ENCODE measurements around the gene LYRM4. TPM values are rescaled to one million over a fixed set of nuclear protein-coding genes. Genes with fewer than 3 reads are reported as not detected.

The LYRM4 gene
- total and polyA plus RNA-seq, 9 of the 15 experiments (the other 6 are each of a cell fraction or from before 2014, with no cell fraction given), result 24.2 to 69.4 (median 41.8) TPM

DNA sequence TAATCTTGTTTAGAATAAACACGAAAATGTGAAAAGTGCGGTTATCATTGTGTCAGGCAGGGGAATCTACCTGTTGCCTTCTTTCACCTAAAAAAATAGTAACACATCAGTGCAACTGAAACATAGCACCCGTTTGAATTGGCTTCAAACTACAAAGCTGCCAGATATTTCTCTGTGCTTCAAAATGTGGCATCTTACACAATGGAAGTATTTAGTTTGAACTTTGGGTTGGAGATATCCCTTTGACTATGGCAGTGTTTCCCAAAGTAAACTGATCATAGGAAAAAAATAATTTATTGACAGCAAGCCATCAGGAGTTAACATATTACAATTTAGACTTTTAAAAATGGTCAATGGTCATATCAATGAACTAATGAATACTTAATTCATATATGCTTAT, 172.0 kb downstream of the LYRM4 start:
- 9% methylated on average over 3 of the region's 3 CpGs for WGBS (ENCODE audit: insufficient coverage, low coverage, missing lambda C conversion rate)
- Histone ChIP-seq H3K9me1 (ENCODE audit: control insufficient read depth, insufficient read depth, low read length) (no peaks in the 10 kb centered on the region), H3K4me2 (ENCODE audit: insufficient read depth, low read length) (no peak overlapping the region), H3K27ac (ENCODE audit: extremely low read depth, low read depth, low read length) (no peak overlapping the region), H2AFZ (ENCODE audit: low read depth, low read length) (no peak overlapping the region), H3K36me3 (ENCODE audit: control insufficient read depth, insufficient read depth, low read length) (no peaks in the 10 kb centered on the region), H3K9ac (ENCODE audit: insufficient read depth in 1 of 2, low read depth in 2 of 2, low read length in 2 of 2) (no peak overlapping the region), H3K4me3 (no peak overlapping the region), H3K9me3 (replicated peaks; ENCODE audit: control insufficient read depth, insufficient read depth, low read depth, low read length) (no peaks in the 10 kb centered on the region), H3K4me1 (replicated peaks in 1 of 2; ENCODE audit: control insufficient read depth in 2 of 2, insufficient read depth in 2 of 2, low read length in 2 of 2) (peaks cover 4 to 23% of the 10 kb centered on the region in 2 experiments; a peak in 4 of 5 replicates), H4K20me1 (replicated peaks; ENCODE audit: control insufficient read depth, insufficient read depth, low read length) (no peaks in the 10 kb centered on the region), H3K79me2 (ENCODE audit: control insufficient read depth, insufficient read depth, low read length) (no peaks in the 10 kb centered on the region), H3K27me3 (ENCODE audit: control insufficient read depth in 2 of 2, insufficient read depth in 2 of 2, low read length in 2 of 2) (peaks cover 19 to 27% of the 10 kb centered on the region in 2 experiments)
- ChIA-PET CTCF (ENCODE audit: low intra/inter-chr PET ratio) (no interaction called here), POLR2A (no interaction called here)
- no peak for FAIRE-seq
- no peak for DNase-seq (ENCODE audit: extremely low read depth in 1 of 4, low spot score in 3 of 4)
- TF ChIP-seq TOE1 (IDR thresholded peaks at IDR 0.05; ENCODE audit: borderline replicate concordance) (no peak), TOE1 (CRISPR knock-in tag; IDR thresholded peaks at IDR 0.05; ENCODE audit: borderline replicate concordance, low read depth) (no peak)
- in situ Hi-C loops (cut with MboI), result no loop called here
- no TSS peak for BruUV-seq (replicated peaks)
- intact Hi-C loops (cut with micrococcal nuclease), result no loop called here
- ATAC-seq, result no peak

DNA sequence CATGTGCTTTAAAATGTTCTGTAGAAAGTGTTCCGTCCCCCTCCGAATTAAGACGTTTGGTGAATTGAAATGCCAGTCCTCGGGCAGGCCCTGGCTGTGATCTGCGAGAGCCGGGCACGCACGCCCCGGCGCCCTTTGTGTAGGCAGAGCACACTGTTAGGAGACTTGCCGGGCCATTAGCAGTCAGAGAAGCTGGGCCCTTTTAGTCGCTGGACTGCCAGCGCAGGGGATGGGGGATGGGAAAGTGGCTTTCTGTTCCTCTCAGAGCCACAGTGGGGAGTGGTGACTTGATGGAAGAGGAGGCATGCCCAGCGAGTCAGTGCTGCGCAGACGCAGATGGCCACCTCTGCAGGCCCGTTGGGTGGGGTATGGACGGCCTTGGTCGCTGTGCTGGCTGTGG, 173.4 kb downstream of the LYRM4 start:
- no peak for ATAC-seq
- DNase-seq (ENCODE audit: extremely low read depth in 1 of 4, low spot score in 3 of 4), result no peak
- 60% methylated on average over 19 of the region's 19 CpGs for WGBS (ENCODE audit: insufficient coverage, low coverage, missing lambda C conversion rate)
- no peaks in the 10 kb centered on the region for H3K9me1 ChIP-seq (ENCODE audit: control insufficient read depth, insufficient read depth, low read length)
- no peaks in the 10 kb centered on the region for H3K36me3 ChIP-seq (ENCODE audit: control insufficient read depth, insufficient read depth, low read length)
- CTCF ChIA-PET (ENCODE audit: low intra/inter-chr PET ratio), result no interaction called here
- H3K27me3 ChIP-seq (ENCODE audit: control insufficient read depth in 2 of 2, insufficient read depth in 2 of 2, low read length in 2 of 2), result peaks cover 28 to 40% of the 10 kb centered on the region in 2 experiments
- TF ChIP-seq NRF1 (conservative IDR thresholded peaks at IDR 0.05 in 1 of 2, IDR thresholded peaks at IDR 0.05 in 1 of 2), result peak in 1 of 2 experiments; percentile 33; a peak in 1 of 4 replicates
- no peak for TF ChIP-seq ARHGAP35 (IDR thresholded peaks at IDR 0.05; ENCODE audit: partially characterized antibody)
- TF ChIP-seq, protein P1, sequence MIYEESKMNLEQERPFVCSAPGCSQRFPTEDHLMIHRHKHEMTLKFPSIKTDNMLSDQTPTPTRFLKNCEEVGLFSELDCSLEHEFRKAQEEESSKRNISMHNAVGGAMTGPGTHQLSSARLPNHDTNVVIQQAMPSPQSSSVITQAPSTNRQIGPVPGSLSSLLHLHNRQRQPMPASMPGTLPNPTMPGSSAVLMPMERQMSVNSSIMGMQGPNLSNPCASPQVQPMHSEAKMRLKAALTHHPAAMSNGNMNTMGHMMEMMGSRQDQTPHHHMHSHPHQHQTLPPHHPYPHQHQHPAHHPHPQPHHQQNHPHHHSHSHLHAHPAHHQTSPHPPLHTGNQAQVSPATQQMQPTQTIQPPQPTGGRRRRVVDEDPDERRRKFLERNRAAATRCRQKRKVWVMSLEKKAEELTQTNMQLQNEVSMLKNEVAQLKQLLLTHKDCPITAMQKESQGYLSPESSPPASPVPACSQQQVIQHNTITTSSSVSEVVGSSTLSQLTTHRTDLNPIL (CRISPR knock-in tag; IDR thresholded peaks at IDR 0.05), result no peak
- no peak overlapping the region for H2AFZ ChIP-seq (ENCODE audit: low read depth, low read length)
- H3K9ac ChIP-seq (ENCODE audit: insufficient read depth in 1 of 2, low read depth in 2 of 2, low read length in 2 of 2), result no peak overlapping the region; a peak in 1 of 4 replicates
- FAIRE-seq, result no peak
- H3K27ac ChIP-seq (ENCODE audit: extremely low read depth, low read depth, low read length), result no peak overlapping the region
- no peaks in the 10 kb centered on the region for H3K79me2 ChIP-seq (ENCODE audit: control insufficient read depth, insufficient read depth, low read length)
- H3K4me2 ChIP-seq (ENCODE audit: insufficient read depth, low read length), result no peak overlapping the region
- no peaks in the 10 kb centered on the region for H3K9me3 ChIP-seq (replicated peaks; ENCODE audit: control insufficient read depth, insufficient read depth, low read depth, low read length)
- H4K20me1 ChIP-seq (replicated peaks; ENCODE audit: control insufficient read depth, insufficient read depth, low read length), result no peaks in the 10 kb centered on the region
- intact Hi-C loops (cut with micrococcal nuclease) (no loop called here), in situ Hi-C loops (cut with MboI) (no loop called here)
- no TSS peak for BruUV-seq (replicated peaks)
- no peak overlapping the region for H3K4me3 ChIP-seq
- POLR2A ChIA-PET, result no interaction called here
- H3K4me1 ChIP-seq (replicated peaks in 1 of 2; ENCODE audit: control insufficient read depth in 2 of 2, insufficient read depth in 2 of 2, low read length in 2 of 2), result peaks cover 5 to 23% of the 10 kb centered on the region in 2 experiments; a peak in 3 of 5 replicates

All from K562 (cell line).